HepG2 (cell line): ENCODE results near the gene TMEM63B. TPM values are rescaled to one million over a fixed set of nuclear protein-coding genes. Genes with fewer than 3 reads are reported as not detected.

Experiments
- CREB1 ChIP-seq, 2 experiments: fragments of 450-650 bp in 1 of 2; IDR thresholded peaks; 2 replicates each; pipeline ENCODE4 v1.6.1; 2016 to 2017; ENCODE audit warnings: control low read depth in 1 of 2, mild to moderate bottlenecking in 1 of 2, missing compliant biosample characterization in 1 of 2, missing genetic modification characterization in 1 of 2
- ISL2 ChIP-seq: sonication (generic); formaldehyde crosslinking; IDR thresholded peaks from 2 replicates; pipeline ENCODE4 v1.5.0; 2020; ENCODE audit warnings: missing genetic modification reagents
- NFKB2 ChIP-seq: sonication (generic); formaldehyde crosslinking; IDR thresholded peaks from 2 replicates; pipeline ENCODE4 v1.4.0; 2020; ENCODE audit warnings: missing genetic modification reagents, borderline replicate concordance
- PAX8 ChIP-seq: sonication (generic); formaldehyde crosslinking; IDR thresholded peaks from 2 replicates; pipeline ENCODE4 v1.8.0; 2022; ENCODE audit warnings: mild to moderate bottlenecking, missing genetic modification reagents, borderline replicate concordance
- SAP130 ChIP-seq: IDR thresholded peaks from 2 replicates; pipeline ENCODE4 v1.6.1; 2016; ENCODE audit warnings: low read depth
- SP4 ChIP-seq: sonication (generic); formaldehyde crosslinking; IDR thresholded peaks from 2 replicates; pipeline ENCODE4 v1.8.1; 2023; ENCODE audit warnings: mild to moderate bottlenecking, missing genetic modification reagents
- SRY ChIP-seq: sonication (generic); formaldehyde crosslinking; IDR thresholded peaks from 2 replicates; pipeline ENCODE4 v1.8.0; 2022; ENCODE audit warnings: mild to moderate bottlenecking, missing genetic modification reagents
- TGIF2 ChIP-seq: IDR thresholded peaks from 2 replicates; pipeline ENCODE4 v1.6.1; 2016; ENCODE audit warnings: control low read depth, missing compliant biosample characterization
- XRCC5 ChIP-seq: fragments of 200-400 bp; formaldehyde crosslinking; optimal IDR thresholded peaks from 2 replicates; pipeline ENCODE3; 2017; ENCODE audit warnings: mild to moderate bottlenecking, low read length
- YY1 ChIP-seq: IDR thresholded peaks from 2 replicates; pipeline ENCODE4 v1.6.1; 2011; ENCODE audit warnings: low read length, low read depth, moderate library complexity, mild to moderate bottlenecking; ENCODE audit not compliant: insufficient read depth, insufficient replicate concordance
- ZNF616 ChIP-seq: sonication (generic); formaldehyde crosslinking; IDR thresholded peaks from 2 replicates; pipeline ENCODE4 v1.5.0; 2020; ENCODE audit warnings: low read depth, mild to moderate bottlenecking, missing genetic modification reagents
- ZNF670 ChIP-seq: sonication (generic); formaldehyde crosslinking; IDR thresholded peaks from 2 replicates; pipeline ENCODE4 v1.8.0; 2022; ENCODE audit warnings: mild to moderate bottlenecking, missing genetic modification reagents, borderline replicate concordance
- polyA plus RNA-seq, 8 experiments: library from polyadenylated mRNA; depleted of rRNA in 3 of 8; stranded (reverse) in 7 of 8; unstranded in 1 of 8; fragments of >200 nt; fragmentation: Illumina TruSeq in 4 of 8; extraction: Trizol in 4 of 8; gene quantifications; 2 replicates each; pipeline versions ENCODE4 v1.2.1 to v1.2.3, GENCODE V29; 2011 to 2016; ENCODE audit warnings: low read depth in 4 of 8, missing spikeins in 1 of 8, mixed read lengths in 1 of 8; ENCODE audit not compliant: insufficient read depth in 1 of 8
- total RNA-seq, 5 experiments: library from RNA; depleted of rRNA; stranded (reverse); fragments of >200 nt; fragmentation: Illumina TruSeq; extraction: Trizol; gene quantifications; 2 replicates each; pipeline ENCODE4 v1.2.3, GENCODE V29; 2016; ENCODE audit warnings: low read depth in 1 of 5
- TF ChIP-seq, protein P1 (sequence below): sonication (generic); formaldehyde crosslinking; IDR thresholded peaks from 2 replicates; pipeline ENCODE4 v1.4.0; 2020; ENCODE audit warnings: missing genetic modification reagents, borderline replicate concordance
- TF ChIP-seq, protein P2 (sequence below): sonication (generic); formaldehyde crosslinking; conservative IDR thresholded peaks from 2 replicates; pipeline ENCODE4 v1.8.0; 2022; ENCODE audit warnings: missing genetic modification reagents
- TF ChIP-seq, protein P3 (sequence below): sonication (generic); formaldehyde crosslinking; IDR thresholded peaks from 2 replicates; pipeline ENCODE4 v1.5.1; 2020; ENCODE audit warnings: mild to moderate bottlenecking, missing genetic modification reagents, moderate library complexity
- TF ChIP-seq, protein P4 (sequence below): sonication (generic); formaldehyde crosslinking; IDR thresholded peaks from 2 replicates; pipeline ENCODE4 v1.4.0; 2020; ENCODE audit warnings: missing genetic modification reagents

TMEM63B gene
- total and polyA plus RNA-seq, 2 of the 13 experiments (the other 11 are each of a cell fraction or from before 2014, with no cell fraction given) = 27.4 to 75.8 TPM

DNA sequence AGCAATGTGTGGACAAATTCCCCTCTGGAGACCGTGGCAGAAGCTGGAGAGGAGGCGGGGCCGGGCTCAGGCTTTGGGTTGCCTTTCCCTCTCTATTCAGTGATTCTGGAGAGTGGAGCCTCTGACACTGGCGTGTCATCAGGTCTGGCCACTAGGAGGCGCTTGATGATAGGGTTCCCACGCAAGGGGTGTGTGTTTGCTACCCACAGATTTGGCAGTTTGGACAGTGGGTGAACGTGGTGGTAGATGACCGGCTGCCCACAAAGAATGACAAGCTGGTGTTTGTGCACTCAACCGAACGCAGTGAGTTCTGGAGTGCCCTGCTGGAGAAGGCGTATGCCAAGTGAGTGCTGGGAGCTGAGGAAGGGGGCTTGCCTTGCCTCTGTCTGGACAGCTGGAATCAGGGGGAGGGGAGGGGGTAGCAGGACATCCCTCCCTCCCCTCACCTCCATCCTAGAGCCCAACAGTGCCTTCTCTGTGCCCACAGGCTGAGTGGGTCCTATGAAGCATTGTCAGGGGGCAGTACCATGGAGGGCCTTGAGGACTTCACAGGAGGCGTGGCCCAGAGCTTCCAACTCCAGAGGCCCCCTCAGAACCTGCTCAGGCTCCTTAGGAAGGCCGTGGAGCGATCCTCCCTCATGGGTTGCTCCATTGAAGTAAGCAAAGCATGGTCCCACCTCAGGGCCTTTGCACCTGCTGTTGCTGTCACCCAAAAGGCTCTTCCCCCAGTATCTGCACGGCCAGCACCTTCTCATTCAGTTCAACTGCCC, 45.6 kb downstream of the TMEM63B start (continued):
- TF ChIP-seq NFKB2 (CRISPR knock-in tag) (0 out of 2 replicates have a peak, but pooled peaks have one; percentile 54), CREB1 (IDR thresholded peaks at IDR 0.05) (peak; percentile 36; the same call in 1 of the 2 replicates), CREB1 (CRISPR knock-in tag; IDR thresholded peaks at IDR 0.05) (no peak), XRCC5 (peak; percentile 93), YY1 (peak; percentile 23), ZNF670 (CRISPR knock-in tag) (no peak), ISL2 (CRISPR knock-in tag) (no peak; the same call in 1 of the 2 replicates), ZNF616 (CRISPR knock-in tag) (no peak), SAP130 (CRISPR knock-in tag) (peak; percentile 34; the same call in 1 of the 2 replicates), SP4 (CRISPR knock-in tag) (peak; percentile 51; the same call in 1 of the 2 replicates), SRY (CRISPR knock-in tag) (0 out of 2 replicates have a peak, but pooled peaks have one; percentile 30), PAX8 (CRISPR knock-in tag) (no peak), TGIF2 (CRISPR knock-in tag) (no peak)
- TF ChIP-seq, protein P1, sequence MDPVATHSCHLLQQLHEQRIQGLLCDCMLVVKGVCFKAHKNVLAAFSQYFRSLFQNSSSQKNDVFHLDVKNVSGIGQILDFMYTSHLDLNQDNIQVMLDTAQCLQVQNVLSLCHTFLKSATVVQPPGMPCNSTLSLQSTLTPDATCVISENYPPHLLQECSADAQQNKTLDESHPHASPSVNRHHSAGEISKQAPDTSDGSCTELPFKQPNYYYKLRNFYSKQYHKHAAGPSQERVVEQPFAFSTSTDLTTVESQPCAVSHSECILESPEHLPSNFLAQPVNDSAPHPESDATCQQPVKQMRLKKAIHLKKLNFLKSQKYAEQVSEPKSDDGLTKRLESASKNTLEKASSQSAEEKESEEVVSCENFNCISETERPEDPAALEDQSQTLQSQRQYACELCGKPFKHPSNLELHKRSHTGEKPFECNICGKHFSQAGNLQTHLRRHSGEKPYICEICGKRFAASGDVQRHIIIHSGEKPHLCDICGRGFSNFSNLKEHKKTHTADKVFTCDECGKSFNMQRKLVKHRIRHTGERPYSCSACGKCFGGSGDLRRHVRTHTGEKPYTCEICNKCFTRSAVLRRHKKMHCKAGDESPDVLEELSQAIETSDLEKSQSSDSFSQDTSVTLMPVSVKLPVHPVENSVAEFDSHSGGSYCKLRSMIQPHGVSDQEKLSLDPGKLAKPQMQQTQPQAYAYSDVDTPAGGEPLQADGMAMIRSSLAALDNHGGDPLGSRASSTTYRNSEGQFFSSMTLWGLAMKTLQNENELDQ = no peak
- TF ChIP-seq, protein P2, sequence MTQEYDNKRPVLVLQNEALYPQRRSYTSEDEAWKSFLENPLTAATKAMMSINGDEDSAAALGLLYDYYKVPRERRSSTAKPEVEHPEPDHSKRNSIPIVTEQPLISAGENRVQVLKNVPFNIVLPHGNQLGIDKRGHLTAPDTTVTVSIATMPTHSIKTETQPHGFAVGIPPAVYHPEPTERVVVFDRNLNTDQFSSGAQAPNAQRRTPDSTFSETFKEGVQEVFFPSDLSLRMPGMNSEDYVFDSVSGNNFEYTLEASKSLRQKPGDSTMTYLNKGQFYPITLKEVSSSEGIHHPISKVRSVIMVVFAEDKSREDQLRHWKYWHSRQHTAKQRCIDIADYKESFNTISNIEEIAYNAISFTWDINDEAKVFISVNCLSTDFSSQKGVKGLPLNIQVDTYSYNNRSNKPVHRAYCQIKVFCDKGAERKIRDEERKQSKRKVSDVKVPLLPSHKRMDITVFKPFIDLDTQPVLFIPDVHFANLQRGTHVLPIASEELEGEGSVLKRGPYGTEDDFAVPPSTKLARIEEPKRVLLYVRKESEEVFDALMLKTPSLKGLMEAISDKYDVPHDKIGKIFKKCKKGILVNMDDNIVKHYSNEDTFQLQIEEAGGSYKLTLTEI (CRISPR knock-in tag) = no peak
- TF ChIP-seq, protein P3, sequence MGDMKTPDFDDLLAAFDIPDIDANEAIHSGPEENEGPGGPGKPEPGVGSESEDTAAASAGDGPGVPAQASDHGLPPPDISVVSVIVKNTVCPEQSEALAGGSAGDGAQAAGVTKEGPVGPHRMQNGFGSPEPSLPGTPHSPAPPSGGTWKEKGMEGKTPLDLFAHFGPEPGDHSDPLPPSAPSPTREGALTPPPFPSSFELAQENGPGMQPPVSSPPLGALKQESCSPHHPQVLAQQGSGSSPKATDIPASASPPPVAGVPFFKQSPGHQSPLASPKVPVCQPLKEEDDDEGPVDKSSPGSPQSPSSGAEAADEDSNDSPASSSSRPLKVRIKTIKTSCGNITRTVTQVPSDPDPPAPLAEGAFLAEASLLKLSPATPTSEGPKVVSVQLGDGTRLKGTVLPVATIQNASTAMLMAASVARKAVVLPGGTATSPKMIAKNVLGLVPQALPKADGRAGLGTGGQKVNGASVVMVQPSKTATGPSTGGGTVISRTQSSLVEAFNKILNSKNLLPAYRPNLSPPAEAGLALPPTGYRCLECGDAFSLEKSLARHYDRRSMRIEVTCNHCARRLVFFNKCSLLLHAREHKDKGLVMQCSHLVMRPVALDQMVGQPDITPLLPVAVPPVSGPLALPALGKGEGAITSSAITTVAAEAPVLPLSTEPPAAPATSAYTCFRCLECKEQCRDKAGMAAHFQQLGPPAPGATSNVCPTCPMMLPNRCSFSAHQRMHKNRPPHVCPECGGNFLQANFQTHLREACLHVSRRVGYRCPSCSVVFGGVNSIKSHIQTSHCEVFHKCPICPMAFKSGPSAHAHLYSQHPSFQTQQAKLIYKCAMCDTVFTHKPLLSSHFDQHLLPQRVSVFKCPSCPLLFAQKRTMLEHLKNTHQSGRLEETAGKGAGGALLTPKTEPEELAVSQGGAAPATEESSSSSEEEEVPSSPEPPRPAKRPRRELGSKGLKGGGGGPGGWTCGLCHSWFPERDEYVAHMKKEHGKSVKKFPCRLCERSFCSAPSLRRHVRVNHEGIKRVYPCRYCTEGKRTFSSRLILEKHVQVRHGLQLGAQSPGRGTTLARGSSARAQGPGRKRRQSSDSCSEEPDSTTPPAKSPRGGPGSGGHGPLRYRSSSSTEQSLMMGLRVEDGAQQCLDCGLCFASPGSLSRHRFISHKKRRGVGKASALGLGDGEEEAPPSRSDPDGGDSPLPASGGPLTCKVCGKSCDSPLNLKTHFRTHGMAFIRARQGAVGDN (CRISPR knock-in tag) = peak; percentile 51
- TF ChIP-seq, protein P4, sequence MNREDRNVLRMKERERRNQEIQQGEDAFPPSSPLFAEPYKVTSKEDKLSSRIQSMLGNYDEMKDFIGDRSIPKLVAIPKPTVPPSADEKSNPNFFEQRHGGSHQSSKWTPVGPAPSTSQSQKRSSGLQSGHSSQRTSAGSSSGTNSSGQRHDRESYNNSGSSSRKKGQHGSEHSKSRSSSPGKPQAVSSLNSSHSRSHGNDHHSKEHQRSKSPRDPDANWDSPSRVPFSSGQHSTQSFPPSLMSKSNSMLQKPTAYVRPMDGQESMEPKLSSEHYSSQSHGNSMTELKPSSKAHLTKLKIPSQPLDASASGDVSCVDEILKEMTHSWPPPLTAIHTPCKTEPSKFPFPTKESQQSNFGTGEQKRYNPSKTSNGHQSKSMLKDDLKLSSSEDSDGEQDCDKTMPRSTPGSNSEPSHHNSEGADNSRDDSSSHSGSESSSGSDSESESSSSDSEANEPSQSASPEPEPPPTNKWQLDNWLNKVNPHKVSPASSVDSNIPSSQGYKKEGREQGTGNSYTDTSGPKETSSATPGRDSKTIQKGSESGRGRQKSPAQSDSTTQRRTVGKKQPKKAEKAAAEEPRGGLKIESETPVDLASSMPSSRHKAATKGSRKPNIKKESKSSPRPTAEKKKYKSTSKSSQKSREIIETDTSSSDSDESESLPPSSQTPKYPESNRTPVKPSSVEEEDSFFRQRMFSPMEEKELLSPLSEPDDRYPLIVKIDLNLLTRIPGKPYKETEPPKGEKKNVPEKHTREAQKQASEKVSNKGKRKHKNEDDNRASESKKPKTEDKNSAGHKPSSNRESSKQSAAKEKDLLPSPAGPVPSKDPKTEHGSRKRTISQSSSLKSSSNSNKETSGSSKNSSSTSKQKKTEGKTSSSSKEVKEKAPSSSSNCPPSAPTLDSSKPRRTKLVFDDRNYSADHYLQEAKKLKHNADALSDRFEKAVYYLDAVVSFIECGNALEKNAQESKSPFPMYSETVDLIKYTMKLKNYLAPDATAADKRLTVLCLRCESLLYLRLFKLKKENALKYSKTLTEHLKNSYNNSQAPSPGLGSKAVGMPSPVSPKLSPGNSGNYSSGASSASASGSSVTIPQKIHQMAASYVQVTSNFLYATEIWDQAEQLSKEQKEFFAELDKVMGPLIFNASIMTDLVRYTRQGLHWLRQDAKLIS (CRISPR knock-in tag) = no peak
